GM12872 (cell line): ENCODE data around the gene UQCRQ.

ENCODE experiments used
- CTCF ChIP-seq: IDR thresholded peaks from 3 replicates; pipeline ENCODE4 v1.5.1; 2011; ENCODE audit warnings: low read depth, mild to moderate bottlenecking, low read length, moderate library complexity; ENCODE audit not compliant: insufficient read depth

Gene UQCRQ

DNA sequence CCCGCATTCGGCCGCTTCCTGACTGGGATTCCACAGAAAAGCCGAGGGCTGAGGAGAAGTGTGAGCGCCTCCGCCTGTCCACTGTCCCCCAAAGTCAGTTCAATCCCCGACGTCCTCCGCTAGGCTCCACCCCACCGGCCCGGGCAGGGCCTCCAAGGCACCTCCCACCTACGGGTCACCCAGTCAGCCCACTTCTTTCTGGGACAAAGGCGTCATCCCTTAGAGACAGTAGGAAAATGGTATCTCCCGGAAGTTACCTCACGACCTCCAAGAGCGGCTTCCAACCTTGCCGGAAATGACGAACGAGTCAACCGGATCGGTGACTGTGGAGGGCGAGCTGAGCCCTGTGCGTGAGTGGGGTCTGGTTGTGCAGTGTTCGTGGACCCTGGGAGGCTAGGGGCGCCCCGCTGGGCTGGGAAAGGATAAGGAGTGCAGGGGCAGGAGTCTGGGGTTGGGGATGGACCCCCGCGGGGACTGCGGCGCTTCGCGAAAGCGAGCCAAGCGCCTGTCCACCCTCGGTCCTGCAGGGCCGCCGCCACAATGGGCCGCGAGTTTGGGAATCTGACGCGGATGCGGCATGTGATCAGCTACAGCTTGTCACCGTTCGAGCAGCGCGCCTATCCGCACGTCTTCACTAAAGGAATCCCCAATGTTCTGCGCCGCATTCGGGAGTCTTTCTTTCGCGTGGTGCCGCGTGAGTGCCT lies at the start of gene UQCRQ, which contains the start of gene GDF9:
TSS of gene UQCRQ (plus strand) at position 301 of the 704 bp plus-strand sequence. CDS start at position 541, 240 bp downstream.
TSS of gene GDF9 (minus strand) at position 128 of the 704 bp plus-strand sequence. CDS start 1,936 bp downstream, outside the sequence.
- TF ChIP-seq CTCF: peak; percentile 30; the same call in 2 of the 3 replicates

GRCh38 chr5:132817011-132817410 lies 49.4 kb upstream of the UQCRQ start:
- no peak for TF ChIP-seq CTCF

DNA sequence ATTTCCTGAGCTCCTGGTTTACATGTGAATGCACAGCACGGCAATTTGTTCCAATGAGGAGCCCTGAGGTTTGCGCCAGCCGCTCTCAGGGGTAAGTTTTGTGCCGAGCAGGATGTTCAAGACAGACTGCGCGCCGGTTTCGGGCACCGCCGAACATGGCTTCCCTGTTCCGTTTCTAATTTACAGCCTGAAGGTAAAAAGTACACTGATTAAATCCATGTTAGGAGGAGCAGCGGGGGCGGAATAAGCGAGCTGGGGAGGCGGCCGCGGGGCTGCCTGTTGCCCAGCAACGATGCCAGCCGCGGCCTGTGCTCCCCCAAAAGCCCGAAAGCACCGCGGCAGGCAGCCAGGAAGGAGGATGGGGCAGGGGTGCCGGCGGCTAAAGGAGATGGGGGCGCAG lies 47.0 kb upstream of the UQCRQ start:
- TF ChIP-seq CTCF: no peak

GRCh38 chr5:132820162-132820754 lies 46.2 kb upstream of the UQCRQ start:
- TF ChIP-seq CTCF: peak; percentile 92

DNA sequence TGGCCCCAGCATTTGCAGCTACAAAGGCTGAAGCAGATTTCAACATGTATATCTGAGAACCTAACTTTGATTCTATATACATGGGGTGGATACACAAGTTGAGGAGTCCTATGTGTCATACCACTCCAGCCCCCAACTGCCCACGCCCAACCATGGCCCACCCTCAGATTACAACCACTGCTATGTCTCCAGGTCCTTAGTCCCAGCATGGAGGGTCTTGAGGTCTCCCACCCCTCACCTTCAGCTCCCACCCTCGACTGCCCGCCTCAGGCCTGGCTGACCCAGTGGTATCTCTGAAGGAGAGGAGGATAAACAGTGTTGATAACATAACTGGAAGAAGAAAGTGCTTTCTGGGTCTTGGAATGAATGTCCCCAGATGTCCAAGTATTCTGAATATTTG lies 45.1 kb upstream of the UQCRQ start:
- TF ChIP-seq CTCF: no peak

DNA sequence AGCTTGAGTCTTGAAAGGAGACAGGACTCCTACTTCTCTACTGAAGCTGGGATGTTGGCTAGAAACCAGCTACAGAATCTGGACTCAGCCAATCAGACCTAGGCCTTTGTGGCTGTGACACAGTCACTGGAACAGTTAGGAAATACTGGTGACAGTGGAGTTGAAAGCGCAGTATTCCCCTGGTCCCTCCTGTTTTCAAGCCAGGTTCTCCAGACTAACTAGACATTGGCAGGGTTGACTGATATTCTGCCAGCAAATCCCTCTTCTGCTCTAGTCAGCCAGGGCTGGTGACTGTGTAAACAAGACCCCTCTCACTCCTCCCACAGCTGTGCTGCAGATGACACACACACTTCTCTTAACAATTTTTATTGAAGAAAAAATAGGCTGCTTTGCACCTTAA lies 44.7 kb upstream of the UQCRQ start:
- no peak for TF ChIP-seq CTCF

- 0 out of 3 replicates have a peak, but pooled peaks have one; percentile 11 for TF ChIP-seq CTCF
Observed at GRCh38 chr5:132822650-132823480, 43.6 kb upstream of the UQCRQ start.
